LNCaP clone FGC (cell line): Measurements from ENCODE around the gene AEBP2.

Experiments
- DNase-seq: peaks from one replicate; pipeline ENCODE4 v3.0.0-alpha.2; 2011; ENCODE audit warnings: low read depth
- H3K4me3 ChIP-seq: 2 replicates; pipeline ENCODE4 v1.5.1; 2011; ENCODE audit warnings: mild to moderate bottlenecking, low read depth, low read length, control low read depth
- TF ChIP-seq, protein P1 (sequence below): IDR thresholded peaks from 2 replicates; pipeline ENCODE4 v1.5.1; 2012; ENCODE audit warnings: mild to moderate bottlenecking; ENCODE audit not compliant: control insufficient read depth, insufficient read depth; ENCODE audit errors: extremely low read depth

AEBP2 gene

GRCh38 chr12:19506497-19506896 is 67.2 kb downstream of the AEBP2 start:
- no peak overlapping the region for H3K4me3 ChIP-seq
- TF ChIP-seq, protein P1, sequence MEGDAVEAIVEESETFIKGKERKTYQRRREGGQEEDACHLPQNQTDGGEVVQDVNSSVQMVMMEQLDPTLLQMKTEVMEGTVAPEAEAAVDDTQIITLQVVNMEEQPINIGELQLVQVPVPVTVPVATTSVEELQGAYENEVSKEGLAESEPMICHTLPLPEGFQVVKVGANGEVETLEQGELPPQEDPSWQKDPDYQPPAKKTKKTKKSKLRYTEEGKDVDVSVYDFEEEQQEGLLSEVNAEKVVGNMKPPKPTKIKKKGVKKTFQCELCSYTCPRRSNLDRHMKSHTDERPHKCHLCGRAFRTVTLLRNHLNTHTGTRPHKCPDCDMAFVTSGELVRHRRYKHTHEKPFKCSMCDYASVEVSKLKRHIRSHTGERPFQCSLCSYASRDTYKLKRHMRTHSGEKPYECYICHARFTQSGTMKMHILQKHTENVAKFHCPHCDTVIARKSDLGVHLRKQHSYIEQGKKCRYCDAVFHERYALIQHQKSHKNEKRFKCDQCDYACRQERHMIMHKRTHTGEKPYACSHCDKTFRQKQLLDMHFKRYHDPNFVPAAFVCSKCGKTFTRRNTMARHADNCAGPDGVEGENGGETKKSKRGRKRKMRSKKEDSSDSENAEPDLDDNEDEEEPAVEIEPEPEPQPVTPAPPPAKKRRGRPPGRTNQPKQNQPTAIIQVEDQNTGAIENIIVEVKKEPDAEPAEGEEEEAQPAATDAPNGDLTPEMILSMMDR: no peak
- DNase-seq: no peak

DNA sequence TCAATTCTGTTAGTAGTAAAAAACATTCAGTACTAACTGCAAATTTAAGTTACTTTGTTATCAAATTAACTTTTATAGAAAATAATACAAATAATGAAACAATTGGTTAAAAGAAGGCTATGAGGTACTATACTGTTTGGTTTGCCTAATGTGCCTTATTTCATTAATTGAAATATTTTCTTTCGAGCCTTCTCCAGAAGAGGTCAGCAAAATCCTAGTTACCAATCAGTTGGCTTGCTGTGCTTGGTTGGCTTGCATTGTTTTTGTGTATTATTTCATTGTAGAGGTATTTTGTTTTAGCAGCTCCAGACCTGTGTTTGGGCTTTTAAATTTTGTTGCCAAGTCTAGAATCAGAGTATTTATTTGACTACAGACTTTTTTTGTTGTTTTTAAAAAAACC is 68.5 kb downstream of the AEBP2 start:
- TF ChIP-seq, protein P1: peak; percentile 42
- no peak for DNase-seq
- H3K4me3 ChIP-seq: no peak overlapping the region

DNA sequence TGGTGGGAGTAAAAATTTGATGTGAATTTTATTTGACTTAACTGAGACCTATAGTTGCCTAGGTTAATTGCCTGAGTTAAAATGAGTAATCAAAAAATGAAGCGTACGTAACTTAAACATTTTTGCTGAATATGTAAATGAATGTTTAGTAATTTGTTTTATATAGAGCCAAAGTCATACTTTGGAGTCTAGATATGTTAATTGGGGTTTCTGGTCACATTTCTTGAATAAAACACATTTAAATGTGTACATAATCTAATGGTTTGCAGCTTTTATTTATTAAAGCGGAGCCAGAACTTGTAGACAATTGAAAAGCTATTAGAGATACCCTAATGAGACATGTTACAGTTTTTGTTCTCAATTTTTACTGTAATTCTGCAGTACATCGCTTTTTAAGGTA is 71.2 kb downstream of the AEBP2 start:
- DNase-seq: no peak
- TF ChIP-seq, protein P1: no peak
- no peak overlapping the region for H3K4me3 ChIP-seq

- no peak for DNase-seq
- no peak overlapping the region for H3K4me3 ChIP-seq
- TF ChIP-seq, protein P1: no peak
These were observed 75.9 kb downstream of the AEBP2 start for GRCh38 chr12:19515179-19515578.

- no peak for DNase-seq
- TF ChIP-seq, protein P1: no peak
These were observed 78.3 kb downstream of the AEBP2 start for GRCh38 chr12:19517583-19517982.

GRCh38 chr12:19518209-19518608 is 78.9 kb downstream of the AEBP2 start:
- no peak overlapping the region for H3K4me3 ChIP-seq
- DNase-seq: peak; percentile 19
- TF ChIP-seq, protein P1: no peak

More at GRCh38 chr12:19517583-19517982, 78.3 kb downstream of the AEBP2 start:
- no peak overlapping the region for H3K4me3 ChIP-seq

- TF ChIP-seq, protein P1: no peak
- no peak overlapping the region for H3K4me3 ChIP-seq
- DNase-seq: no peak
These were observed 81.5 kb downstream of the AEBP2 start for GRCh38 chr12:19520646-19521415.
